Central memory CD8-positive, alpha-beta T cell (primary cell): ENCODE results near the gene CLK3.
A peak's percentile ranks its signal among the peaks of the same experiment; 100 is the strongest.

Source experiments
- ATAC-seq: fragments of 150-1000 bp; cut with Tn5 transposase; replicated peaks from 2 replicates; pipeline ENCODE4 v1.10.0; 2022; ENCODE audit warnings: mild to moderate bottlenecking, moderate FRiP score, moderate number of reproducible peaks; ENCODE audit not compliant: poor library complexity, severe bottlenecking; ENCODE audit errors: extremely low read depth
- DNase-seq, 2 donors: peaks; one replicate each; pipeline ENCODE4 v3.0.0; 2021; ENCODE audit warnings: low spot score in 2 of 2
- H3K27ac Mint-ChIP-seq: one replicate; pipeline ENCODE4 v1.8.0; 2022; ENCODE audit warnings: low read depth, mild to moderate bottlenecking, moderate library complexity, mixed read lengths
- H3K27me3 Mint-ChIP-seq: one replicate; pipeline ENCODE4 v1.8.0; 2022; ENCODE audit warnings: mixed read lengths
- H3K36me3 Mint-ChIP-seq: one replicate; pipeline ENCODE4 v1.8.0; 2022; ENCODE audit warnings: mild to moderate bottlenecking, moderate library complexity, mixed read lengths; ENCODE audit not compliant: insufficient read depth
- H3K4me1 Mint-ChIP-seq: one replicate; pipeline ENCODE4 v1.8.0; 2022; ENCODE audit warnings: mixed read lengths
- H3K4me3 Mint-ChIP-seq: one replicate; pipeline ENCODE4 v1.8.0; 2022; ENCODE audit warnings: mild to moderate bottlenecking, moderate library complexity, mixed read lengths
- H3K9me3 Mint-ChIP-seq: one replicate; pipeline ENCODE4 v1.8.0; 2022; ENCODE audit warnings: mixed read lengths

Gene CLK3

DNA sequence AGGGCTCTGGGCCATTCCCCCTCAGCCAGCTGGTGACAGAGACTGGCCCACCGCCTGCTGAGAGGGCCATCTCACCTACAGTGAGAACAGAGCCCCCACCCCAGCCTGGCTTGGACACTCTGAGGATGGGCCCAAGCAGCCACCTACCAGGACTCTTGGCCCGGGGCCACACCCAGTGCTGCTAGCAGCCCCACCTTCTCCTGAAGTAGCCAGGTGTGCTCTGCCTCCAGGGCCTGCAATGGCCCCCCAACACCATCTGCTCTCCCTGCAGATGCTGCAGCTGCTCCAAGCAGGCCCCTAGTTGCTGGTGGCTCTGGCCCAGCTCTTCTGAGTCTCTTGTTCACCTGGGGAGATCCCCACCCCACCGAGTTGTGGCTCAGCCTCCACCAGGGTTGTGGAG, 6.8 kb upstream of the CLK3 start:
- H3K9me3 Mint-ChIP-seq: no peaks in the 10 kb centered on the region
- H3K4me1 Mint-ChIP-seq: no peaks in the 10 kb centered on the region

DNA sequence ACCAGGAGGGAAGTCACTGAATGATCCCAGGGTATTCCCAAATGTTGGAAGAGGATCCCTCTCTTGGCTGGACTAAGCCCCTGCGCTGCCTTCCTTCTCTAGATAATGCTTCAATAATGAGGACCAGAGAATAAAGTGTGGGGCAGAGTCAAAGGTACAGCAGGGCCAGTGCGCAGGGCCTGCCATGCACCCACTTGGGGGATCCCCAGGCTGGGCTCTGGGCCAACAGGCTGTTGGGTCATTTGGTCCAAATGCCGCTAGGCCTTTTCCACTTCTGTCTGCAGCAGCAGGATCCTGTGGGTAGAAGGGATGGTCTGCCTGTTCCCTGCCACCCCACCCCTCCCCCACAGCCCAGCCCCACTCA, 5.7 kb upstream of the CLK3 start:
- Mint-ChIP-seq H3K4me1 (no peaks in the 10 kb centered on the region), H3K4me3 (no peak overlapping the region), H3K27ac (no peak overlapping the region), H3K27me3 (no peaks in the 10 kb centered on the region), H3K36me3 (peaks cover 5% of the 10 kb centered on the region), H3K9me3 (no peaks in the 10 kb centered on the region)
- ATAC-seq (no peak), DNase-seq (no peak)

More for the DNA sequence above, 6.8 kb upstream of the CLK3 start:
- ATAC-seq (no peak), DNase-seq (no peak)
- Mint-ChIP-seq H3K4me3 (no peak overlapping the region), H3K27me3 (no peaks in the 10 kb centered on the region), H3K27ac (no peak overlapping the region), H3K36me3 (peaks cover 2% of the 10 kb centered on the region)

DNA sequence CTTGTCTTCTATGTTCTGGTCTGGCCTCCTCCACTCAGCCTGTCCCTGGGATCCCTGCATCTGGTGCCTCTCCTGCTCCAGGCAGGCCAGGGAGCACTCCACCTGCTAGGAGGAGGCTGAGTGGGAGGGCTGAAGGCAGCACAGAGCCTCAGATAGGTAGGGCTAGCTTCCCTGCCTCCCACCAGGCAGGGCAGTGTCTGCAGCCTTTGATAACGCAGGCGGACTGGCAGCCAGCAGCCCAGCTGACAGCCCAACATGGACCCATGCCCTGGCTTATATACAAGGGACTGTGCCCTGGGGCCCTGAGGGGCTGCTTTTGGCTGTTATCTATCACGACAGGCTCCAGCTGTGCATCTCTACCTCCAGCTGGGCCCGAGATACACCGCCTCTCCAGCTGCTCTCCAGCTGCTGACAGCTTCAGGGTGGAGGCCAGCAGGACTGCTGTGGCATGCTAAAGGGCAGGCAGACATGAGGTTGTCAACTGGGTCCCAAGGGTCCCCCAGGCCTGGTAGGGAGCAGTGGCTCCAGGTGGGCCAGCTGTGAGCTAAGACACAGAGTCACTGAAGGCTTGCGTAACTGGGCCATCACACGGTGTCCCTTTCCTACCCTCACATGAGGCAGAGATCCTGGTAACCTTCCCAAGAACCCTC, 5.2 kb upstream of the CLK3 start:
- H3K9me3 Mint-ChIP-seq: no peaks in the 10 kb centered on the region
- DNase-seq (no peak), ATAC-seq (no peak)
- H3K27me3 Mint-ChIP-seq: no peaks in the 10 kb centered on the region
- no peak overlapping the region for H3K27ac Mint-ChIP-seq
- peaks cover 5% of the 10 kb centered on the region for H3K36me3 Mint-ChIP-seq
- H3K4me3 Mint-ChIP-seq: no peak overlapping the region
- H3K4me1 Mint-ChIP-seq: no peaks in the 10 kb centered on the region

DNA sequence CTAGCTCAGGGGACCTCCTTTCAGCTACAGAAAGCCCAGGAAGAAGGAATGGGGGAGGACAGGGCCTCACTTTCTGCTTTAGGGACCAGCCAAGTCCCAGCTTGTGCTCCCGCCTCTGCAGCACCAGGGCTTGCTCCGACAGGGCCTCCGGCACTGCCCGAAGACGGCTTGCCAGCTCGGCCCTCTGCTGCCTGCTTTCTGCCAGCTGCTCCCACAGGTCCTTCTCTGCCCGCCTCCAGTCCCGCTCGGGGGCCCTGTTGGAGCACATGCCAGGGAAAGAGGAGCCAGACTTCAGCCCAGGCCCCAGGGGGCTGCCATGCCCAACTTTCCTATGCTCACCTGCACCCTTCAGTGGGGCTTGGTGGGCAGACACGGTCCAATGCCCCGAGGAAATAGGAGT, 4.3 kb upstream of the CLK3 start:
- Mint-ChIP-seq H3K4me3 (no peak overlapping the region), H3K4me1 (peaks cover 2% of the 10 kb centered on the region), H3K27ac (no peak overlapping the region), H3K27me3 (no peaks in the 10 kb centered on the region), H3K9me3 (no peaks in the 10 kb centered on the region), H3K36me3 (peaks cover 7% of the 10 kb centered on the region)
- no peak for ATAC-seq
- no peak for DNase-seq

DNA sequence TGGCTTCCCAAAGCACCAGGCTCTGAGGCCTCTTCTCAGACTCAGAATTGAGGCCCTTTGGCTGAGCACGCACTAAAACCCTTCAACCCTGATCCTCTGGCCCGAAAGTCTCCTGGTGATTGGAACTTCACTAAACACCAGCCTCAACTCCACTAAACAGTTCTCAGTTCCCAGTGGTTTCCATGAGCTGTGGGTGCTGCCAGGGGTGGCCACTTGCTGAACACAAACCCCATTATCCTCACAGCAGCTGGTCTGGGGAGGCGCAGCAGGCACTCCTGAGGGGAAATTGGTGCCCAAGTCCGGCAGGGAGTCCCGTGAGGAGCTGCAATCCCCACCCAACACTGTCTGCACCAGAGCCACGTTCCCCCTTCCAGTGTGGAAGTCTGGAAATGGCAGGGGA, 3.8 kb upstream of the CLK3 start:
- no peak for DNase-seq
- no peak for ATAC-seq
- Mint-ChIP-seq H3K4me1 (peaks cover 7% of the 10 kb centered on the region), H3K36me3 (peaks cover 9% of the 10 kb centered on the region), H3K9me3 (no peaks in the 10 kb centered on the region), H3K27me3 (no peaks in the 10 kb centered on the region), H3K27ac (no peak overlapping the region), H3K4me3 (no peak overlapping the region)

DNA sequence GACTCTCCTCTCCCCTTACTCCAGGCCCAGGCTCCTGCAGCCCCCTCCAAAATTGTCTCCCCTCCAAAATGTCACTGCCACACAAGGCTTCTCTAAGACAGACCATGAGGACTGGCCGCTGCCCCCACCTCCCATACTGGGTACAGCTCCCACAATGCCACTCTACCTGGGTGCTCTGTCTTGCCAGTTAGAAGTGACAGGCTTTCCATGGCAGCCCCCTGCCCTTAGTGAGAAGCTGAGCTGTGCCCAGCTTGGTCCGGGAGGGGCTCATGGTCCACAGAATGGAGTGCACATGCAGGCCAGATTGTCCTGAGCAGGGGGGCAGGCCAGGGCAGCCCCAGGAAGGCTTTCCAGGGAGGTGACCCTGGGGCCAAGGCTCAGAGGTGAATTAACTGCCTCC, 3.0 kb upstream of the CLK3 start:
- Mint-ChIP-seq H3K27ac (no peak overlapping the region), H3K36me3 (peaks cover 9% of the 10 kb centered on the region), H3K4me1 (peaks cover 15% of the 10 kb centered on the region), H3K4me3 (peak overlapping the region; percentile 92), H3K27me3 (no peaks in the 10 kb centered on the region), H3K9me3 (no peaks in the 10 kb centered on the region)
- DNase-seq (no peak), ATAC-seq (no peak)

DNA sequence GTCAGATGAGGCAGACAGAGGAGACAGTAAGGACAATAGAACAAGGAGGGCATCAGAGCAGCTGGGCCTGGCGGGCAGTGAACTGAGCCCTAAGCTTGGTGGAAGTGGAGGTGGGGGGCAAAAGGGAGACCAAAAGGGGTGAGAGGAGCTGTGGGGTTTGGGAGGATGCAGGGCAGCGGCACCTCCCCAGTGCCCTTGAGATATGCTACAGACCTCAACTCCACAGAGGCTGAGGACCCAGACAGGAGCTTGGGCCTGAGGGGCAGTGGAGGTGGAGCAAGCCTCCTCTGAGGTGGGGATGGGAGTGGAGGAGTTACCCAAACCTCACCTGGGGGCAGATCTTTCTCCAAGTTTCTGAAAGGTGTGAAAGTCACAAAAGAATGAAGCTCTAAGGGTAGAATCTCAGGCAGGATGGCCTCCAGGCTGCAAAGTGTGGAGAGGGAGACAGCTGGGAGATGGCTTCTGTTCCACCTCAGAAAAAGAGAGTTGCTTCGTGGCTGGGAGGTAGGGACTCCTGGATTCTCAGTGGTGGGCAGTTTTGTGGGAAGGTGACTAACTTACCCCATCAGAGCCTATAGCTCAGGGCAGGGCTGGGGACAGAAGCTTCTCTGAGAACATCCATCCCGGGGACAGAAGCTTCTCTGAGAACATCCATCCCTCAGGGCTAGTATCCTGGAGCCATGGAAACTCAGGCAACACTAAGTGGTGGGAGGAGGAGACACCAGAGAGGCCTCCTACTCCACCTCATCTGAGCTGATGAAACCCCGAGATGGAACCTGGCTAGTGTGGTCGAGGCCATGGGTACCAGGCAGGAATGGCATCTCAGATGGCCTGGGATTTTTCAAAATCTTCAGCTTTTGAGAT, 2.3 kb upstream of the CLK3 start:
- ATAC-seq (no peak), DNase-seq (no peak)
- peak overlapping the region; percentile 92 for H3K4me3 Mint-ChIP-seq
- peak overlapping the region; percentile 17 for H3K27ac Mint-ChIP-seq
- peaks cover 9% of the 10 kb centered on the region for H3K36me3 Mint-ChIP-seq
- no peaks in the 10 kb centered on the region for H3K27me3 Mint-ChIP-seq
- no peaks in the 10 kb centered on the region for H3K9me3 Mint-ChIP-seq
- peaks cover 21% of the 10 kb centered on the region for H3K4me1 Mint-ChIP-seq

DNA sequence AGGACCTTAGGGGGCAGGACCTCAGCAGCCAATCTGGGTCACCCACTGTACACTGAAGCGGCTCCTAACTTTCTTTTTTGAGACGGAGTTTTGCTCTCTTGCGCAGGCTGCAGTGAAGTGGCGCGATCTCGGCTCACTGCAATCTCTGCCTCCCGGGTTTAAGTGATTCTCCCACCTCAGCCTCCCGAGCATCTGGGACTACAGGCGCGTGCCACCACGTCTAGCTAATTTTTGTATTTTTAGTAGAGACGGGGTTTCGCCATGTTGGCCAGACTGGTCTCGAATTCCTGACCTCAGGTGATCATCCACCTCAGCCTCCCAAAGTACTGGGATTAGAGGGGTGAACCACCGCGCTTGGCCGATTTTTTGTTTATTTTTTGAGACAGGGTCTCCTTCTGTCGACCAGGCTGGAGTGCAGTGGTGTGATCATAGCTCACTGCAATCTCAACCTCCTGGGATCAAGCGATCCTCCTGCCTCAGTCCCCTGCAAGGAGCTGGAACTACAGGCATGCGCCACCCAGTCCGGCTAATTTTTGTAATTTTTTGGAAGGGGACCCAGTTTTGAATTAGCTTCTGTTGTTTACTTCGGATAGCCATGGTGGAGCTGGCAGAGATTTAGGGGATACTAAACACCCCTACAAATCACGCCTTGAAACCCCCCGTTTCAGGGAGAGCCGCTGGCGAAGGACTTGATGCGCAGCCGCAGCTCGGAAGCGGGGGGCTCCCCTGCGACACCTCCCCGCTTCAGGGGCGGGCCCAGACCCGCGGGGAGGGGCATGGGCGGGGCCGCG, 1.5 kb upstream of the CLK3 start:
- H3K27ac Mint-ChIP-seq: peak overlapping the region; percentile 93
- H3K4me1 Mint-ChIP-seq: peaks cover 26% of the 10 kb centered on the region
- DNase-seq: no peak
- no peaks in the 10 kb centered on the region for H3K27me3 Mint-ChIP-seq
- H3K4me3 Mint-ChIP-seq: peak overlapping the region; percentile 92
- ATAC-seq: no peak
- H3K36me3 Mint-ChIP-seq: peaks cover 9% of the 10 kb centered on the region
- no peaks in the 10 kb centered on the region for H3K9me3 Mint-ChIP-seq

DNA sequence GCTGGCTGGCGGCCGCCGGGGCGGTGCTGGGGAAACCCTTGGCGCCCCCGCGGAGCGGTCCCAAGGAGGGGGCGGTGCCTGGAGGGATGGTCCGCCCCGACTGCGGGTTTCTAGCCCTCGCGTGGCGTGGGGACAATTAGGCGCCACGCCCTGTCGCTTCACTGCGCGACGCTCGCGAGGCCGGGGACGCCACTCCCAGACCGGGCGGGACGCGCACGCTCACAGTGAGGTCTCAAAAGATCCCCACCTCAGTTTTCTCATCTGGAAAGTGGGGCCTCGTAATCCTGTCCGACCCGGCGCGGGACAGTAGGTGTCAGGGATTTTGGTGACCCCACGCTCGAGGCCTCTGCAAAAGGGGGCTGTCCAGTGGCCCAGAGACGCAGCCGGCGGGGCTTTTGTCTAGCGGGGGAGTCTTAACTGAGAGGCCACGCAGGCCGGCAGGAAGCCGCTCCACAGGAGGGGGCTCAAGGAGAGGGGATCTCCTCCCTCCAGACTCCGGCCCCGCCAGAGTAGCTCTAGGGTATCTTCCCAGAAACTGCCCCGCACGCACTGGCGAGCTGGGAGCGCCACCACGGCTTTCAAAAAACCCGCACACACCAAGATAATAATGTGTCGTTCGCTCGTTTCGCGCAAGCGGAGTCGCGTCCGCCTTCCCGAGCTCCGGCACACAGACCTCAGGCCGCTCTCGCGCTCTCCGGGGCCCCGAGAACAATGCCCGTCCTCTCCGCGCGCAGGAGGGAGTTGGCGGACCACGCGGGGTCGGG, 710 bp upstream of the CLK3 start:
- DNase-seq: peak; percentile 89 to 92
- H3K27ac Mint-ChIP-seq: peak overlapping the region; percentile 93
- ATAC-seq: peak; percentile 78
- H3K4me3 Mint-ChIP-seq: peak overlapping the region; percentile 92
- no peaks in the 10 kb centered on the region for H3K9me3 Mint-ChIP-seq
- H3K36me3 Mint-ChIP-seq: peaks cover 13% of the 10 kb centered on the region
- H3K4me1 Mint-ChIP-seq: peaks cover 33% of the 10 kb centered on the region
- no peaks in the 10 kb centered on the region for H3K27me3 Mint-ChIP-seq

DNA sequence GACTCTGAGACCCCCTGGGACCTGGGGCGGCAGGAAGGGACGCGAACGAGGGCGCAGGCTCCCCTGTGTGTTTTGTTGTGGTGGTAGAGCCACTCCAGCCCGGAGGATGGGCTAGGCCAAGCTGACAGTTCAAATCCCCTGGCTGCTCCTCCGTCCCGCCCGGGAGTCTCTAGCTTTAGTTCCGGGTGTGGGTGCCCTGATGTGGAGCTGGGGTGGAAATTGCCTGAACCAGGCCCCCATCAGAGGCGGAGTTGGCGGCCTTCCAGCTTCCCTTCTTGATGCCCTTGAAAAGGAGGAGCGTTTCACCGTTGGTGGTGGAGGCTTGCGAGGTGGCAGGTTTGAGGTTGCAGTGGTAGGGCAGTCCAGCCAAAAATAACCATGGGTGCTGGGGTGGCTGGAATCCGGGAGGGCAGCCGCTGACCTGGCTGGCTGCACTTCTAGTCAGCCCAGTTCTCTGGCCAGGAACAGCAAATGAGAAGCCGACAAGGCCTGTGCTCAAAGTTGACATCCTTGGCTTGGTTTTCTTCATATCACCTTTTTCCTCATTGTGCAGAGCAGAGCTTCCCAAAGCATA, 817 bp downstream of the CLK3 start:
- Mint-ChIP-seq H3K27me3 (no peaks in the 10 kb centered on the region), H3K4me1 (peaks cover 49% of the 10 kb centered on the region), H3K4me3 (peak overlapping the region; percentile 92), H3K36me3 (peaks cover 21% of the 10 kb centered on the region), H3K9me3 (no peaks in the 10 kb centered on the region), H3K27ac (peak overlapping the region; percentile 93)
- DNase-seq (peak; percentile 54 to 64), ATAC-seq (peak; percentile 16)

DNA sequence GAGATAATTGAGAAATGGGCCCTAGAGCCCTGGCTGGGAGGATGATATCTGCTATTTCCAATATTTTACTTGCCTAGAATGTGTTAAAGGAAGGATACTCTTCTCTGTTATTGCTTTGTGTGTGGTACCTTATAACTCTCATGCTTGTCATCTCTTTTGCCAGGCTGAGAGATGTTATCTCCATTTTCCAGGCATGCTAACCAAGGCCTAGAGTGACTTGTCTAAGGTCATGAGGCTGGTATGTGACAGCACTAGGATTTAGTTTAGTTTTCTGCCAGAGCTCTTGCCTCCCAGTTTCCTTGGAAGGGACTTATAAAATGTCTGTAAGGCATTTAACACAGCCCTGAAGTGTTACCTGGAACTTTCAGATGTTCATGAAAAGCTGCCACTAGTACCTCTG, 1.4 kb downstream of the CLK3 start:
- Mint-ChIP-seq H3K27ac (peak overlapping the region; percentile 93), H3K27me3 (no peaks in the 10 kb centered on the region), H3K4me3 (peak overlapping the region; percentile 92), H3K36me3 (peaks cover 24% of the 10 kb centered on the region), H3K4me1 (peaks cover 49% of the 10 kb centered on the region), H3K9me3 (no peaks in the 10 kb centered on the region)
- ATAC-seq: no peak
- no peak for DNase-seq
